GM21528 (cell line): ENCODE results near the gene TSPAN17.

ENCODE experiments used
- ATAC-seq: cut with Tn5 transposase; IDR thresholded peaks from one replicate; pipeline ENCODE4 v1.9.1; 2021; ENCODE audit warnings: mild to moderate bottlenecking, moderate library complexity; ENCODE audit not compliant: unreplicated experiment, low FRiP score

TSPAN17 gene

DNA sequence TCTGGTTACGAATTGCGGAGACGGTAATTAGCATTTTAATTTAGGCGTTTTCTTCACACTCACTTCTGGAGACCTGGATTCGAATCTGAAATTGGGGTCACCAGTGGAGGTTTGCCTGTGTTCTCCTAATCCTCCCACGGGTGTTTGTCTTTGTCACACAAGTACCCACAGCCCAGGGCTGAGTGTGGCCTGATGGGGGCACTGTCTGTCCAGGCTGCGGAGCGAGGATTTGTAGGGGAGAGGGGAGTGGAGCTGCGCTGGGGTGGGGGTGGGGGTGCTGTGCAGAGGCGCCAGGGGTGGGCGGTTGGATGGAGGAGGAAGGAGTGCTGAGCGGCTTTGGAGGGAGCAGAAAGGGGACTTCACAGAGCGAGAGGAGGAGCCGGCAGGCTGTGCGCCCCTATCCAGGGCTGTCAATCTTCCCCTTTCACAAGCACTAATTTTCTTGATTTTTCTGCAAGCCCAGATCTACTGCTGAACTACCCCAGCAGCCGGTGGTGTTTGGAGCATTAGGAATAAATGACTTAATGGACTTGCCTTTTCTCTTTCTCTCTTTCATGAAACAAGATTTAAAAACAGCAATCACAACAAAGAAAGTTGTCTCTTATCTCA is 53.1 kb downstream of the TSPAN17 start:
- no peak for ATAC-seq

DNA sequence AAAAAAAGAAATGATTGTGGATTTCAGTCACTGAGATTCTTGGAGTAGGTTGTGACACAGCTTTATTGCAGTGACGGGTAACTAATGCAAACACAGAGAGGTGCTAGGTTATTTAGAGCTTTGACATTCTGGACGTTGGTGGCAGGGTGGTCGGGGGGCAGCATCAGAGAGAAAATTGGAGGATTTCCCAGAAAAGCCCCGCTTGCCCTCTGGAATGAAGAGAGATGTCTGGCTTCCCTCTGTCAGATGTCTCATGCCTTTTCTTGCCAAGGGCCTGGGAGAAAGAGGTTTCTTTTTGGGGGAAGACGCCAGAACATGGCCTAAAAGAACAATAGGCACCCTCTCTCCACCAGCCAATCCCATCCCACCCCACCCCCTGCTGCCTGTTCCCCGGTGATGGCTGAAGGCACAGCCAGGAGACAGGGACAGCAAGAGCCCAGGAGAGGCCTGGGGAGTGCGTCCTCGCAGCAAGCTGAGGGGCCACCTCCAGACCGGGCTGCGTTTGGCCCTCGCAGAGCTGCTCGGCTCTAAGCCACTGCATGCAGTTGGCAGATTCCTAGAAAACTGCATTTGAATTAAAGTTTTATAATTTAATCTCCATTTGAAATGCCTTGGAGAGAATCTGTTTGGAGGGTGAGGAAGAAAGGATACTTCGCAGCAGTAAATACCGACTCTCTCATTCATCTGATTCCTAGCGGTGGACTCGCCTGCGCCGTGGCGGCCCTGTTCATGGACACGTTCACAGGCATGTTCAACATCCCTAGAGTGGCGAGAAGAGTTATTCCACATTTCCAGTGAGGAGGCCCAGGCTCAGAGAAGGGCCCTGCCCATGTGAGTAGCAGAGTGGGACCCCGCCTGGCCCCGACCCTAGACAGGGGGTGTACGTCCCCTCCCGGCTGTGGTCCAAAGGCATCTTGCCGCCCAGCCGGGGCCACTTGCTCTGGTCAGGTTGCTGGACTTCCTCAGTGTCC is 55.7 kb downstream of the TSPAN17 start:
- no peak for ATAC-seq

DNA sequence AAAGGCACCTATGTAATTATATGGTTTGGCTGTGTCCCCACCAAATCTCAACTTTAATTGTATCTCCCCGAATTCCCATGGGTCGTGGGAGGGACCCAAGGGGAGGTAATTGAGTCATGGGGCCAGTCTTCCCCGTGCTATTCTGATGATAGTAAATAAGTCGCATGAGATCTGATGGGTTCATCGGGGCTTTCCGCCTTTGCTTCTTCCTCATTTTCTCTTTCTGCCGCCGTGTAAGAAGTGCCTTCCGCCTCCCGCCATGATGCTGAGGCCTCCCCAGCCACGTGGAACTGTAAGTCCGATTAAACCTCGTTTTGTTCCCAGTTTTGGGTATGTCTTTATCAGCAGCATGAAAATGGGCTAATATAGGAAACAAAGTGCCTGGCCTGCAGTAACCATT is 56.6 kb downstream of the TSPAN17 start:
- ATAC-seq = no peak

DNA sequence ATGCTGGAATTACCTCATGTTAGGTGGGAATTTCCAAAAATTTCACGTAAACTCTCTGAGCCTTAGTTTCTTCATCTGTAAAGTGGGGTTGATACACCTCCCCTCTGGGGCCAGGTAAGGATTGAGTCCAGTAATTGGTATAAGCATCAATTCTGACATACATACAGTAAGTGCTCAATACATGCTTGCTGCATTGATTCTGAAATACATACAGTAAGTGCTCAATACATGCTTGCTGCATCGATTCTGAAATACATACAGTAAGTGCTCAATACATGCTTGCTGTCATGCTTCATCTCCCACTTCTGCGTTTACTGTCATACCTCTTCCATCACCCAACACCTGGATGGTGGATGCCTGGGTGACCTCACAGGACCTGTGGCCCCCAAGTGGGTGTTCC is 57.1 kb downstream of the TSPAN17 start:
- ATAC-seq = no peak

- ATAC-seq = no peak
Observed at GRCh38 chr5:176704817-176705216, 57.5 kb downstream of the TSPAN17 start.
